Endothelial cell of umbilical vein (primary cell): ENCODE results near the gene CDHR1. TPM values are rescaled to one million over a fixed set of nuclear protein-coding genes. Genes with fewer than 3 reads are reported as not detected.

Experiments
- BruUV-seq: library from RNA; stranded (reverse); fragments of 400-500 nt; replicated peaks from 2 replicates; lab custom pipeline; 2021; lab: Mats Ljungman, UMichigan
- CTCF ChIA-PET: fragments of 300-600, 350-600 bp; sonication (Branson Sonifier 250); formaldehyde crosslinking; loops from one replicate; lab custom pipeline; 2021; ENCODE audit warnings: antibody characterized with exemption, inconsistent platforms; lab: Charles Lee
- POLR2A ChIA-PET: fragments of 300-600, 350-600 bp; sonication (Branson Sonifier 250); formaldehyde crosslinking; loops from one replicate; lab custom pipeline; 2021; ENCODE audit warnings: antibody characterized with exemption, inconsistent platforms; lab: Charles Lee
- DNase-seq: peaks from one replicate; pipeline ENCODE4 v3.0.0-alpha.2; 2011; ENCODE audit warnings: low read depth, low spot score
- FAIRE-seq: peaks from 2 replicates; lab custom pipeline; 2011; peaks lifted over from hg19 to GRCh38; lab: Jason Lieb, UNC
- H2AFZ ChIP-seq: 2 replicates; pipeline ENCODE4 v1.6.0; 2012; ENCODE audit warnings: low read depth, low read length, control low read depth, inconsistent platforms
- H3K27ac ChIP-seq: 2 replicates; pipeline ENCODE4 v1.5.1; 2011; ENCODE audit warnings: low read depth, mild to moderate bottlenecking, control low read depth, low read length, moderate library complexity; ENCODE audit not compliant: insufficient read depth
- H3K27me3 ChIP-seq, 2 experiments: 2 replicates each; pipeline versions ENCODE4 v1.6.0 to v1.6.1; 2011; ENCODE audit warnings: low read length in 2 of 2, mixed read lengths in 1 of 2; ENCODE audit not compliant: control insufficient read depth in 2 of 2, insufficient read depth in 2 of 2
- H3K36me3 ChIP-seq, 2 experiments: 2 replicates in 1 of 2; 3 replicates in 1 of 2; pipeline ENCODE4 v1.5.1; 2011; ENCODE audit warnings: low read length in 2 of 2, mild to moderate bottlenecking in 1 of 2, moderate library complexity in 1 of 2; ENCODE audit not compliant: control insufficient read depth in 2 of 2, insufficient read depth in 2 of 2; ENCODE audit errors: extremely low read depth in 1 of 2
- H3K4me1 ChIP-seq: 3 replicates; pipeline ENCODE4 v1.5.1; 2011; ENCODE audit warnings: mild to moderate bottlenecking, low read length; ENCODE audit not compliant: control insufficient read depth, insufficient read depth; ENCODE audit errors: extremely low read depth
- H3K4me2 ChIP-seq: 2 replicates; pipeline ENCODE4 v1.6.1; 2011; ENCODE audit warnings: low read length, control low read depth, mixed read lengths; ENCODE audit not compliant: insufficient read depth
- H3K4me3 ChIP-seq, 3 experiments: fragments of 200-600 bp in 1 of 3; sonication (generic), shearing (Covaris generic) in 1 of 3; replicated peaks in 1 of 3; 2 replicates each; pipeline ENCODE4 v1.5.1; 2011 to 2016; ENCODE audit warnings: control low read depth in 3 of 3, low read length in 3 of 3, mild to moderate bottlenecking in 2 of 3, inconsistent platforms in 1 of 3, low read depth in 1 of 3, moderate library complexity in 1 of 3; ENCODE audit not compliant: insufficient read depth in 1 of 3
- H3K79me2 ChIP-seq: 2 replicates; pipeline ENCODE4 v1.6.0; 2012; ENCODE audit warnings: low read length, inconsistent platforms; ENCODE audit not compliant: control insufficient read depth, insufficient read depth
- H3K9ac ChIP-seq: replicated peaks from 2 replicates; pipeline ENCODE3; 2011; ENCODE audit warnings: low read length, control low read depth; ENCODE audit not compliant: insufficient read depth; ENCODE audit errors: extremely low read depth
- H3K9me1 ChIP-seq: replicated peaks from 3 replicates; pipeline ENCODE4 v1.6.0; 2011; ENCODE audit warnings: mild to moderate bottlenecking, low read length; ENCODE audit not compliant: control insufficient read depth, insufficient read depth; ENCODE audit errors: extremely low read depth
- H3K9me3 ChIP-seq: replicated peaks from 2 replicates; pipeline ENCODE4 v1.5.1; 2012; ENCODE audit warnings: low read length, inconsistent platforms; ENCODE audit not compliant: control insufficient read depth, insufficient read depth
- H4K20me1 ChIP-seq: replicated peaks from 2 replicates; pipeline ENCODE3; 2011; ENCODE audit warnings: mild to moderate bottlenecking, low read length; ENCODE audit not compliant: control insufficient read depth, insufficient read depth; ENCODE audit errors: extremely low read depth
- CTCF ChIP-seq, 2 donors: IDR thresholded peaks; 1 replicate in 1 of 2; 2 replicates in 1 of 2; pipeline ENCODE4 v1.5.1; 2011; ENCODE audit warnings: low read length in 2 of 2, mild to moderate bottlenecking in 2 of 2, moderate library complexity in 2 of 2, control low read depth in 1 of 2, inconsistent platforms in 1 of 2, low read depth in 1 of 2; ENCODE audit not compliant: insufficient read depth in 1 of 2; ENCODE audit errors: extremely low read depth in 1 of 2
- GATA2 ChIP-seq: IDR thresholded peaks from 2 replicates; pipeline ENCODE4 v1.7.0; 2011; ENCODE audit warnings: low read depth, mild to moderate bottlenecking, moderate library complexity, mixed read lengths, low read length; ENCODE audit not compliant: insufficient read length, insufficient read depth
- JUN ChIP-seq: IDR thresholded peaks from 2 replicates; pipeline ENCODE4 v1.6.1; 2011; ENCODE audit warnings: borderline replicate concordance, low read depth; ENCODE audit not compliant: insufficient read length, insufficient read depth
- MAX ChIP-seq: IDR thresholded peaks from 2 replicates; pipeline ENCODE4 v1.6.1; 2011; ENCODE audit not compliant: insufficient read depth, insufficient read length
- POLR2A ChIP-seq: IDR thresholded peaks from 2 replicates; pipeline ENCODE4 v1.6.1; 2012; ENCODE audit warnings: low read depth, mild to moderate bottlenecking, control low read depth, low read length
- dilution Hi-C: fragments of 300-500 bp; cut with MboI; formaldehyde crosslinking; loops from one replicate; pipeline ENCODE4 v1.15.0; 2019; ENCODE audit warnings: low sequenced_read_pairs; ENCODE audit not compliant: extremely low pct_ligation_motif_present
- intact Hi-C: fragments of 100-400 bp; cut with micrococcal nuclease; formaldehyde crosslinking; loops from one replicate; pipeline ENCODE4 v1.10.0; 2022
- polyA plus RNA-seq, 4 experiments: library from polyadenylated mRNA; depleted of rRNA in 3 of 4; stranded (reverse) in 3 of 4; unstranded in 1 of 4; fragments of >200 nt; gene quantifications; 2 replicates each; pipeline versions ENCODE4 v1.2.1 to v1.2.3, GENCODE V29; 2011 to 2012; ENCODE audit warnings: missing spikeins in 1 of 4
- total RNA-seq: library from RNA; stranded (reverse); gene quantifications from 2 replicates; pipeline ENCODE4 v1.2.3, GENCODE V29; 2021

CDHR1 gene
- total and polyA plus RNA-seq, 2 donors (not counting 3 experiments of a cell fraction or from before 2014, with no cell fraction given) = 0.11 to 0.53 TPM

- Histone ChIP-seq H3K9ac (no peak overlapping the region), H4K20me1 (no peaks in the 10 kb centered on the region), H3K4me2 (no peak overlapping the region), H3K4me1 (no peaks in the 10 kb centered on the region), H3K9me1 (no peaks in the 10 kb centered on the region), H3K27me3 (no peaks in the 10 kb centered on the region), H3K27ac (no peak overlapping the region), H2AFZ (no peak overlapping the region), H3K9me3 (no peaks in the 10 kb centered on the region), H3K36me3 (no peaks in the 10 kb centered on the region), H3K4me3 (no peak overlapping the region), H3K79me2 (no peaks in the 10 kb centered on the region)
- dilution Hi-C loops (no loop called here), intact Hi-C loops (loop anchor here (2.0 kb wide), 2 partner anchors 57 to 77 kb away; no protein-coding TSS in a partner anchor)
- CTCF ChIA-PET = no interaction called here
- FAIRE-seq = no peak
- DNase-seq = no peak
- no TSS peak for BruUV-seq
- POLR2A ChIA-PET = no interaction called here
- TF ChIP-seq GATA2 (no peak), CTCF (IDR thresholded peaks at IDR 0.05; ENCODE audit: extremely low read depth in 1 of 2, insufficient read depth in 1 of 2, low read depth in 1 of 2, low read length in 2 of 2) (peak; percentile 28 to 44), MAX (no peak), POLR2A (no peak)
Measured at GRCh38 chr10:84204122-84204521, 9.8 kb downstream of the CDHR1 start.

GRCh38 chr10:84204610-84205009 is 10.3 kb downstream of the CDHR1 start:
- no peaks in the 10 kb centered on the region for H3K4me1 ChIP-seq
- no peak overlapping the region for H3K27ac ChIP-seq
- H3K4me2 ChIP-seq = no peak overlapping the region
- no peaks in the 10 kb centered on the region for H3K36me3 ChIP-seq
- H2AFZ ChIP-seq = no peak overlapping the region
- FAIRE-seq (no peak), DNase-seq (no peak)
- H3K9me1 ChIP-seq = no peaks in the 10 kb centered on the region
- ChIA-PET POLR2A (no interaction called here), CTCF (interaction anchor here (1.1 kb wide), 1 partner anchor 35 kb away, joined by 3 read pairs; no protein-coding TSS in a partner anchor)
- BruUV-seq = no TSS peak
- no peaks in the 10 kb centered on the region for H4K20me1 ChIP-seq
- H3K9me3 ChIP-seq = no peaks in the 10 kb centered on the region
- no peak overlapping the region for H3K4me3 ChIP-seq
- no peak overlapping the region for H3K9ac ChIP-seq
- H3K27me3 ChIP-seq = no peaks in the 10 kb centered on the region
- dilution Hi-C loops = no loop called here
- no peaks in the 10 kb centered on the region for H3K79me2 ChIP-seq
- TF ChIP-seq JUN = no peak
- TF ChIP-seq MAX = no peak
- intact Hi-C loops = loop anchor here (2.0 kb wide), 2 partner anchors 58 to 78 kb away; no protein-coding TSS in a partner anchor
